Uterus (tissue), 4 donors: Measurements from ENCODE around the gene PTBP3. TPM values are rescaled to one million over a fixed set of nuclear protein-coding genes. Genes with fewer than 3 reads are reported as not detected.
"Not testable (repeated sequence)": the region's sequence is repeated elsewhere in the genome, so short reads cannot be mapped to it uniquely, and the experiment has no call there.

Experiments used
- DNase-seq, 2 donors: peaks; one replicate each; pipeline ENCODE4 v3.0.0-alpha.2; 2019 to 2020
- H3K27ac ChIP-seq, 2 donors: fragments of 200-600 bp; sonication (generic); 1 replicate in 1 of 2; 2 replicates in 1 of 2; pipeline ENCODE4 v1.5.1; 2016 to 2018
- H3K27me3 ChIP-seq, 2 donors: fragments of 200-600 bp; sonication (generic); one replicate each; pipeline ENCODE4 v1.5.1; 2018 to 2019; ENCODE audit warnings: control low read depth in 1 of 2
- H3K36me3 ChIP-seq, 2 donors: fragments of 200-600 bp; sonication (generic); one replicate each; pipeline ENCODE4 v1.5.1; 2019; ENCODE audit warnings: control low read depth in 1 of 2
- H3K4me1 ChIP-seq, 2 donors: fragments of 200-600 bp; sonication (generic); one replicate each; pipeline ENCODE4 v1.5.1; 2018 to 2019; ENCODE audit warnings: control low read depth in 1 of 2
- H3K4me3 ChIP-seq, 2 donors: fragments of 200-600 bp; sonication (generic); 1 replicate in 1 of 2; 2 replicates in 1 of 2; pipeline ENCODE4 v1.5.1; 2018 to 2019; ENCODE audit warnings: mild to moderate bottlenecking in 1 of 2
- H3K9me3 ChIP-seq, 2 donors: fragments of 200-600 bp; sonication (generic); one replicate each; pipeline ENCODE4 v1.5.1; 2019; ENCODE audit warnings: control low read depth in 1 of 2
- CTCF ChIP-seq, 4 experiments: fragments of 200-600 bp in 2 of 4; fragments of 450-650 bp in 2 of 4; sonication (generic) in 2 of 4; IDR thresholded peaks; one replicate each; pipeline ENCODE4 v1.5.1; 2016 to 2019; ENCODE audit warnings: antibody characterized with exemption in 4 of 4, mild to moderate bottlenecking in 2 of 4, moderate library complexity in 1 of 4
- POLR2A ChIP-seq, 2 donors: fragments of 450-650 bp; IDR thresholded peaks; one replicate each; pipeline ENCODE4 v1.6.1; 2016; ENCODE audit warnings: antibody characterized with exemption in 2 of 2, mild to moderate bottlenecking in 1 of 2, moderate library complexity in 1 of 2
- intact Hi-C: fragments of 100-400 bp; cut with DNase I; formaldehyde crosslinking; loops from one replicate; pipeline ENCODE4 v1.15.1; 2023; ENCODE audit warnings: low total_unique reads
- total RNA-seq, 4 donors: library from RNA; depleted of rRNA in 3 of 4; stranded (reverse); fragments of >200 nt in 3 of 4; gene quantifications; one replicate each; pipeline versions ENCODE4 v1.1.0 to v1.2.4, GENCODE V29; 2014 to 2023
- donor health status: DM: yes; HTN: yes; CAD: no.

Gene PTBP3
- total RNA-seq, 4 donors from 2014 or later: 25.0 to 64.6 (median 36.2) TPM

GRCh38 chr9:112367465-112367864 lies 34.0 kb upstream of the PTBP3 start:
- intact Hi-C loops: no loop called here
- Histone ChIP-seq H3K36me3 (no peaks in the 10 kb centered on the region), H3K9me3 (no peaks in the 10 kb centered on the region), H3K4me3 (no peak overlapping the region), H3K27me3 (no peaks in the 10 kb centered on the region), H3K4me1 (no peaks in the 10 kb centered on the region), H3K27ac (no peak overlapping the region)
- no peak for DNase-seq
- no peak for TF ChIP-seq CTCF (IDR thresholded peaks at IDR 0.05)
- TF ChIP-seq POLR2A (IDR thresholded peaks at IDR 0.05): no peak

GRCh38 chr9:112366591-112366990 lies 33.2 kb upstream of the PTBP3 start:
- no peak for TF ChIP-seq CTCF (IDR thresholded peaks at IDR 0.05)
- no peak for TF ChIP-seq POLR2A (IDR thresholded peaks at IDR 0.05)
- H3K27ac ChIP-seq: no peak overlapping the region
- no peaks in the 10 kb centered on the region for H3K4me1 ChIP-seq
- DNase-seq: no peak
- H3K36me3 ChIP-seq: no peaks in the 10 kb centered on the region
- no peaks in the 10 kb centered on the region for H3K27me3 ChIP-seq
- H3K4me3 ChIP-seq: no peak overlapping the region
- H3K9me3 ChIP-seq: no peaks in the 10 kb centered on the region
- intact Hi-C loops: no loop called here

GRCh38 chr9:112365257-112365656 lies 31.8 kb upstream of the PTBP3 start:
- intact Hi-C loops: not testable (repeated sequence)

GRCh38 chr9:112364761-112365160 lies 31.3 kb upstream of the PTBP3 start:
- Histone ChIP-seq H3K36me3 (no peaks in the 10 kb centered on the region), H3K27me3 (no peaks in the 10 kb centered on the region), H3K4me1 (no peaks in the 10 kb centered on the region), H3K27ac (no peak overlapping the region), H3K4me3 (no peak overlapping the region), H3K9me3 (no peaks in the 10 kb centered on the region)
- no peak for DNase-seq
- intact Hi-C loops: loop anchor here (5.0 kb wide), 1 partner anchor 267 kb away; no protein-coding TSS in a partner anchor
- TF ChIP-seq CTCF (IDR thresholded peaks at IDR 0.05) (no peak), POLR2A (IDR thresholded peaks at IDR 0.05) (no peak)

More at GRCh38 chr9:112365257-112365656, 31.8 kb upstream of the PTBP3 start:
- H3K27me3 ChIP-seq, H3K36me3 ChIP-seq, H3K27ac ChIP-seq, H3K4me1 ChIP-seq, H3K9me3 ChIP-seq, DNase-seq, H3K4me3 ChIP-seq: not testable (repeated sequence)

- no peaks in the 10 kb centered on the region for H3K36me3 ChIP-seq
- no peaks in the 10 kb centered on the region for H3K27me3 ChIP-seq
- intact Hi-C loops: loop anchor here (5.0 kb wide), 1 partner anchor 264 kb away; no protein-coding TSS in a partner anchor
- no peaks in the 10 kb centered on the region for H3K9me3 ChIP-seq
- no peak for DNase-seq
- no peaks in the 10 kb centered on the region for H3K4me1 ChIP-seq
- H3K4me3 ChIP-seq: no peak overlapping the region
- no peak overlapping the region for H3K27ac ChIP-seq
- no peak for TF ChIP-seq POLR2A (IDR thresholded peaks at IDR 0.05)
- peak; percentile 46 to 75 (median 58) for TF ChIP-seq CTCF (IDR thresholded peaks at IDR 0.05)
These were observed 28.2 kb upstream of the PTBP3 start for GRCh38 chr9:112361601-112362000.
